Right lobe of liver (tissue), 4 donors: ENCODE data around the gene LLGL1.

Experiments used
- POLR2A ChIP-seq: fragments of 450-650 bp; IDR thresholded peaks from one replicate; pipeline ENCODE4 v1.6.1; 2017; ENCODE audit warnings: antibody characterized with exemption, mild to moderate bottlenecking
- TF ChIP-seq, protein P1 (sequence below), 4 donors: fragments of 200-600 bp in 3 of 4; fragments of 450-650 bp in 1 of 4; IDR thresholded peaks; one replicate each; pipeline versions ENCODE4 v1.5.1 to v1.8.0; 2016 to 2022; ENCODE audit warnings: antibody characterized with exemption in 4 of 4, mild to moderate bottlenecking in 2 of 4
- donor health status: DM: no; HTN: no; CAD: no.
- donor health status: DM: no; HTN: no; CAD: no.
- donor health status: DM: no; HTN: yes; CAD: no.

DNA sequence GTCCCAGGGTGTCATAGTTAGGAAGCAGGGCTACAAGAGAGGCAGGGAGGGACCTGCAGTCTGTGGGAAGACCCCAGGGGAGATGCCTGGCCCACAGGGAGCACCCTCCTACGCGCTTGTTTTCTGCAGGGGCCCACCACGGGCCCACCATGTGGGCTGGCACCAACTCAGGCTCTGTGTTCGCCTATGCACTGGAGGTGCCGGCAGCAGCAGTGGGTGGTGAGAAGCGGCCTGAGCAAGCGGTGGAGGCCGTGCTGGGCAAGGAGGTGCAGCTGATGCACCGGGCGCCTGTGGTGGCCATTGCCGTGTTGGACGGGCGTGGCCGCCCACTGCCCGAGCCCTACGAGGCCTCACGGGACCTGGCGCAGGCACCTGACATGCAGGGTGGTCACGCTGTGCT is 15.0 kb downstream of the LLGL1 start:
- TF ChIP-seq, protein P1, sequence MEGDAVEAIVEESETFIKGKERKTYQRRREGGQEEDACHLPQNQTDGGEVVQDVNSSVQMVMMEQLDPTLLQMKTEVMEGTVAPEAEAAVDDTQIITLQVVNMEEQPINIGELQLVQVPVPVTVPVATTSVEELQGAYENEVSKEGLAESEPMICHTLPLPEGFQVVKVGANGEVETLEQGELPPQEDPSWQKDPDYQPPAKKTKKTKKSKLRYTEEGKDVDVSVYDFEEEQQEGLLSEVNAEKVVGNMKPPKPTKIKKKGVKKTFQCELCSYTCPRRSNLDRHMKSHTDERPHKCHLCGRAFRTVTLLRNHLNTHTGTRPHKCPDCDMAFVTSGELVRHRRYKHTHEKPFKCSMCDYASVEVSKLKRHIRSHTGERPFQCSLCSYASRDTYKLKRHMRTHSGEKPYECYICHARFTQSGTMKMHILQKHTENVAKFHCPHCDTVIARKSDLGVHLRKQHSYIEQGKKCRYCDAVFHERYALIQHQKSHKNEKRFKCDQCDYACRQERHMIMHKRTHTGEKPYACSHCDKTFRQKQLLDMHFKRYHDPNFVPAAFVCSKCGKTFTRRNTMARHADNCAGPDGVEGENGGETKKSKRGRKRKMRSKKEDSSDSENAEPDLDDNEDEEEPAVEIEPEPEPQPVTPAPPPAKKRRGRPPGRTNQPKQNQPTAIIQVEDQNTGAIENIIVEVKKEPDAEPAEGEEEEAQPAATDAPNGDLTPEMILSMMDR (IDR thresholded peaks at IDR 0.05), result no peak
- no peak for TF ChIP-seq POLR2A
